Measurements from ENCODE around the gene POMP.

The POMP gene

GRCh38 chr13:28697441-28697840, 38.5 kb downstream of the POMP start:
- DNase-seq (ENCODE audit: low spot score), result no peak
- no peak for TF ChIP-seq CTCF (IDR thresholded peaks at IDR 0.05; ENCODE audit: extremely low read depth, missing control alignments)

GRCh38 chr13:28699246-28699645, 40.3 kb downstream of the POMP start:
- TF ChIP-seq CTCF (IDR thresholded peaks at IDR 0.05; ENCODE audit: extremely low read depth, missing control alignments), result no peak
- DNase-seq (ENCODE audit: low spot score), result no peak

- DNase-seq (ENCODE audit: low spot score), result no peak
- no peak for TF ChIP-seq CTCF (IDR thresholded peaks at IDR 0.05; ENCODE audit: extremely low read depth, missing control alignments)
Measured at GRCh38 chr13:28704282-28704681, 45.4 kb downstream of the POMP start.

GRCh38 chr13:28704919-28705318, 46.0 kb downstream of the POMP start:
- no peak for TF ChIP-seq CTCF (IDR thresholded peaks at IDR 0.05; ENCODE audit: extremely low read depth, missing control alignments)
- DNase-seq (ENCODE audit: low spot score), result no peak

GRCh38 chr13:28705461-28706083, 46.6 kb downstream of the POMP start:
- no peak for TF ChIP-seq CTCF (IDR thresholded peaks at IDR 0.05; ENCODE audit: extremely low read depth, missing control alignments)
- DNase-seq (ENCODE audit: low spot score), result no peak

GRCh38 chr13:28707629-28708427, 48.9 kb downstream of the POMP start:
- peak; percentile 60 for DNase-seq (ENCODE audit: low spot score)

More at GRCh38 chr13:28707629-28708427, 48.9 kb downstream of the POMP start:
- no peak for TF ChIP-seq CTCF (IDR thresholded peaks at IDR 0.05; ENCODE audit: extremely low read depth, missing control alignments)
